OCI-LY1 (cell line): ENCODE results near the gene TANC2.

ENCODE experiments used
- H2AFZ ChIP-seq: fragments of 200-600 bp; sonication (generic), shearing (Covaris generic); 2 replicates; pipeline ENCODE4 v1.6.0; 2014; ENCODE audit warnings: antibody characterized with exemption, mild to moderate bottlenecking, low read length
- H3F3A ChIP-seq: fragments of 200-600 bp; sonication (generic), shearing (Covaris generic); 2 replicates; pipeline ENCODE4 v1.6.0; 2014; ENCODE audit warnings: mild to moderate bottlenecking, antibody characterized with exemption, low read length, moderate library complexity; ENCODE audit not compliant: insufficient read depth
- H3K27ac ChIP-seq: fragments of 200-600 bp; sonication (generic); 2 replicates; pipeline ENCODE4 v1.5.1; 2014; ENCODE audit warnings: low read length, mixed run types, mild to moderate bottlenecking, low read depth; ENCODE audit not compliant: poor library complexity, severe bottlenecking
- H3K27me3 ChIP-seq: fragments of 200-600 bp; sonication (generic); 2 replicates; pipeline ENCODE4 v1.6.0; 2014; ENCODE audit warnings: antibody characterized with exemption, mild to moderate bottlenecking, low read length, moderate library complexity; ENCODE audit not compliant: insufficient read depth
- H3K36me3 ChIP-seq: fragments of 200-600 bp; sonication (generic); 2 replicates; pipeline ENCODE4 v1.6.1; 2014; ENCODE audit warnings: mild to moderate bottlenecking, antibody characterized with exemption, low read length, moderate library complexity, mixed read lengths; ENCODE audit not compliant: insufficient read depth
- H3K4me1 ChIP-seq: fragments of 200-600 bp; sonication (generic); 2 replicates; pipeline ENCODE4 v1.5.1; 2014; ENCODE audit warnings: mild to moderate bottlenecking, low read length, moderate library complexity; ENCODE audit not compliant: insufficient read depth, severe bottlenecking
- H3K4me2 ChIP-seq: fragments of 200-600 bp; sonication (generic), shearing (Covaris generic); 2 replicates; pipeline ENCODE4 v1.6.1; 2014; ENCODE audit warnings: low read length
- H3K4me3 ChIP-seq: fragments of 200-600 bp; sonication (generic); 2 replicates; pipeline ENCODE4 v1.5.1; 2014; ENCODE audit warnings: low read length, low read depth, mild to moderate bottlenecking, mixed read lengths; ENCODE audit not compliant: poor library complexity, severe bottlenecking
- H3K79me2 ChIP-seq: fragments of 200-600 bp; shearing (Covaris generic); 2 replicates; pipeline ENCODE4 v1.6.1; 2016; ENCODE audit warnings: mixed run types, low read length, mixed read lengths; ENCODE audit not compliant: insufficient read depth
- H3K9ac ChIP-seq: fragments of 200-600 bp; sonication (generic), shearing (Covaris generic); 2 replicates; pipeline ENCODE4 v1.6.1; 2014; ENCODE audit warnings: mild to moderate bottlenecking, low read length, mixed read lengths
- H3K9me2 ChIP-seq: fragments of 200-600 bp; sonication (generic), shearing (Covaris generic); 2 replicates; pipeline ENCODE4 v1.6.1; 2014; ENCODE audit warnings: low read depth, mild to moderate bottlenecking, low read length, mixed read lengths
- H3K9me3 ChIP-seq: fragments of 200-600 bp; shearing (Covaris generic); 2 replicates; pipeline ENCODE4 v1.6.1; 2014; ENCODE audit warnings: low read length, mixed read lengths
- H4K20me1 ChIP-seq: fragments of 200-600 bp; sonication (generic), shearing (Covaris generic); 2 replicates; pipeline ENCODE4 v1.6.0; 2016; ENCODE audit warnings: mild to moderate bottlenecking, low read length; ENCODE audit not compliant: insufficient read depth
- CTCF ChIP-seq: fragments of 200-600 bp; sonication (generic), shearing (Covaris generic); IDR thresholded peaks from 2 replicates; pipeline ENCODE4 v1.5.1; 2017; ENCODE audit warnings: mild to moderate bottlenecking, antibody characterized with exemption, low read length, moderate library complexity, mixed read lengths
- EZH2 ChIP-seq: fragments of 200-600 bp; sonication (generic), shearing (Covaris generic); IDR thresholded peaks from 2 replicates; pipeline ENCODE4 v1.8.0; 2017; ENCODE audit warnings: borderline replicate concordance, mixed run types, mild to moderate bottlenecking, antibody characterized with exemption, low read length, moderate library complexity, mixed read lengths

The TANC2 gene

GRCh38 chr17:63002625-63003024 is 36.6 kb downstream of the TANC2 start:
- Histone ChIP-seq H3F3A (no peaks in the 10 kb centered on the region), H2AFZ (no peak overlapping the region), H3K27me3 (no peaks in the 10 kb centered on the region), H4K20me1 (no peaks in the 10 kb centered on the region), H3K9ac (no peak overlapping the region), H3K4me1 (no peaks in the 10 kb centered on the region), H3K79me2 (no peaks in the 10 kb centered on the region), H3K4me3 (no peak overlapping the region), H3K9me3 (no peaks in the 10 kb centered on the region), H3K27ac (no peak overlapping the region), H3K9me2 (no peaks in the 10 kb centered on the region), H3K4me2 (no peak overlapping the region), H3K36me3 (no peaks in the 10 kb centered on the region)
- TF ChIP-seq EZH2, result no peak
- no peak for TF ChIP-seq CTCF

GRCh38 chr17:63015824-63016223 is 49.8 kb downstream of the TANC2 start:
- no peak overlapping the region for H3K4me2 ChIP-seq
- H3K36me3 ChIP-seq, result no peaks in the 10 kb centered on the region
- H3K27me3 ChIP-seq, result no peaks in the 10 kb centered on the region
- H3K79me2 ChIP-seq, result no peaks in the 10 kb centered on the region
- TF ChIP-seq CTCF, result no peak
- TF ChIP-seq EZH2, result no peak
- no peaks in the 10 kb centered on the region for H4K20me1 ChIP-seq
- H3K9me2 ChIP-seq, result no peaks in the 10 kb centered on the region
- H3F3A ChIP-seq, result no peaks in the 10 kb centered on the region
- H3K4me1 ChIP-seq, result no peaks in the 10 kb centered on the region
- H3K27ac ChIP-seq, result no peak overlapping the region
- H3K9me3 ChIP-seq, result no peaks in the 10 kb centered on the region
- no peak overlapping the region for H2AFZ ChIP-seq
- H3K4me3 ChIP-seq, result no peak overlapping the region
- no peak overlapping the region for H3K9ac ChIP-seq
